Measurements from ENCODE around the gene DENND5A. TPM values are rescaled to one million over a fixed set of nuclear protein-coding genes. Genes with fewer than 3 reads are reported as not detected.
"Not testable (repeated sequence)": the region's sequence is repeated elsewhere in the genome, so short reads cannot be mapped to it uniquely, and the experiment has no call there.

The DENND5A gene
- total RNA-seq, 1 experiment from 2014 or later, result 58.0 TPM

DNA sequence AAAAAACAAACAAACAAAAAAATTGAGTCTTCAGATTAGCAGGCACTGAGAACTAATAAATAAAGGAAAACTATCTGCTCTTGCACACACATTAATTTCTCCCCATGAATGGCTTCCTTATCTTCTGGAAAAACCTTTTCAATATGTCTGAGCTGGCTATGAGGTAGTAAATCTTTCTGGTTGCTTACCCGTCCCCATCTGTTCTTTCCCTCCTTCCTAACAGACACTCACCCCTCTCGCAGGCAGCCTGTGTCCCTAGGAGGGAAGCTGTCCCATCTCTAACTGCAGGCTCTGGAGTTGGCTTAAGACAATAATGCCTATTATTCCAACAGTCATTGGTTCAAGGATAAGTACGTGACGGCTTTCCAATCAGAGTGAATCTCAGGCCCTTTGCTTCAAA lies 165.5 kb downstream of the DENND5A start:
- no peak for DNase-seq
- no peaks in the 10 kb centered on the region for H3K27me3 Mint-ChIP-seq (ENCODE audit: insufficient read depth, unreplicated experiment)
- TF ChIP-seq, protein P1, sequence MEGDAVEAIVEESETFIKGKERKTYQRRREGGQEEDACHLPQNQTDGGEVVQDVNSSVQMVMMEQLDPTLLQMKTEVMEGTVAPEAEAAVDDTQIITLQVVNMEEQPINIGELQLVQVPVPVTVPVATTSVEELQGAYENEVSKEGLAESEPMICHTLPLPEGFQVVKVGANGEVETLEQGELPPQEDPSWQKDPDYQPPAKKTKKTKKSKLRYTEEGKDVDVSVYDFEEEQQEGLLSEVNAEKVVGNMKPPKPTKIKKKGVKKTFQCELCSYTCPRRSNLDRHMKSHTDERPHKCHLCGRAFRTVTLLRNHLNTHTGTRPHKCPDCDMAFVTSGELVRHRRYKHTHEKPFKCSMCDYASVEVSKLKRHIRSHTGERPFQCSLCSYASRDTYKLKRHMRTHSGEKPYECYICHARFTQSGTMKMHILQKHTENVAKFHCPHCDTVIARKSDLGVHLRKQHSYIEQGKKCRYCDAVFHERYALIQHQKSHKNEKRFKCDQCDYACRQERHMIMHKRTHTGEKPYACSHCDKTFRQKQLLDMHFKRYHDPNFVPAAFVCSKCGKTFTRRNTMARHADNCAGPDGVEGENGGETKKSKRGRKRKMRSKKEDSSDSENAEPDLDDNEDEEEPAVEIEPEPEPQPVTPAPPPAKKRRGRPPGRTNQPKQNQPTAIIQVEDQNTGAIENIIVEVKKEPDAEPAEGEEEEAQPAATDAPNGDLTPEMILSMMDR (IDR thresholded peaks at IDR 0.05; ENCODE audit: insufficient read depth in 1 of 2, low read depth in 1 of 2, low read length in 1 of 2, severe bottlenecking in 1 of 2, unreplicated experiment in 1 of 2), result no peak

DNA sequence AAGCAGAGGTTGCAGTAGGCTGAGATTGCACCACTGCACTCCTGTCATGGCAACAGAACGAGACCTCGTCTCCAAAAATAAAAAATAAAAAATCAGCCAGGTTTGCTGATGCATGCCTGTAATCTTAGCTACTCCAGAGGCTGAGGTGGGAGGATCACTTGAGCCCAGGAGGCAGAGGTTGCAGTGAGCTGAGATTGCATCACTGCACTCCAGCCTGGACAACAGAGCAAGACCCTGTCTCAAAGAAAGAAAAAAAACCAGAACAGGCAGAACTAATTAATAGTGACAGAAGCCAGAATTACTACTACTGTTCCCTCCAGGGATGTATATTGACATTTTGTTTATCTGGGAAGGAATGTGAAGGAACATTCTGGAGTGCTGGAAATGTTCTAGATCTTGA lies 166.7 kb downstream of the DENND5A start:
- DNase-seq; BruUV-seq (replicated peaks); CTCF ChIA-PET; intact Hi-C loops (cut with micrococcal nuclease; ENCODE audit: unreplicated experiment); H3K27ac Mint-ChIP-seq (ENCODE audit: unreplicated experiment); H3K27me3 Mint-ChIP-seq (ENCODE audit: insufficient read depth, unreplicated experiment); H3K4me3 Mint-ChIP-seq (ENCODE audit: unreplicated experiment); H3K9me3 Mint-ChIP-seq (ENCODE audit: unreplicated experiment); H3K36me3 ChIP-seq (ENCODE audit: control insufficient read depth, insufficient read depth, low read length); H3K9me3 ChIP-seq; H3K27me3 ChIP-seq (replicated peaks; ENCODE audit: control insufficient read depth, insufficient read depth, low read length); H3K4me1 ChIP-seq; H3K4me3 ChIP-seq (ENCODE audit: low read depth, low read length); H3K4me1 Mint-ChIP-seq (ENCODE audit: low read depth, unreplicated experiment); POLR2A ChIA-PET; H3K36me3 Mint-ChIP-seq (ENCODE audit: insufficient read depth, unreplicated experiment): not testable (repeated sequence)

More for the DNA sequence above, 165.5 kb downstream of the DENND5A start:
- POLR2A ChIA-PET, result no interaction called here
- Mint-ChIP-seq H3K9me3 (ENCODE audit: unreplicated experiment) (no peaks in the 10 kb centered on the region), H3K4me3 (ENCODE audit: unreplicated experiment) (no peak overlapping the region), H3K27ac (ENCODE audit: unreplicated experiment) (no peak overlapping the region), H3K4me1 (ENCODE audit: low read depth, unreplicated experiment) (peaks cover 11% of the 10 kb centered on the region), H3K36me3 (ENCODE audit: insufficient read depth, unreplicated experiment) (no peaks in the 10 kb centered on the region)
- no TSS peak for BruUV-seq (replicated peaks)
- peaks cover 7% of the 10 kb centered on the region; the same call in 1 of the 2 replicates for H3K4me1 ChIP-seq
- no peaks in the 10 kb centered on the region for H3K27me3 ChIP-seq (replicated peaks; ENCODE audit: control insufficient read depth, insufficient read depth, low read length)
- CTCF ChIA-PET, result no interaction called here
- no peaks in the 10 kb centered on the region for H3K9me3 ChIP-seq
- no peaks in the 10 kb centered on the region for H3K36me3 ChIP-seq (ENCODE audit: control insufficient read depth, insufficient read depth, low read length)
- H3K4me3 ChIP-seq (ENCODE audit: low read depth, low read length), result no peak overlapping the region
- intact Hi-C loops (cut with micrococcal nuclease; ENCODE audit: unreplicated experiment), result no loop called here

DNA sequence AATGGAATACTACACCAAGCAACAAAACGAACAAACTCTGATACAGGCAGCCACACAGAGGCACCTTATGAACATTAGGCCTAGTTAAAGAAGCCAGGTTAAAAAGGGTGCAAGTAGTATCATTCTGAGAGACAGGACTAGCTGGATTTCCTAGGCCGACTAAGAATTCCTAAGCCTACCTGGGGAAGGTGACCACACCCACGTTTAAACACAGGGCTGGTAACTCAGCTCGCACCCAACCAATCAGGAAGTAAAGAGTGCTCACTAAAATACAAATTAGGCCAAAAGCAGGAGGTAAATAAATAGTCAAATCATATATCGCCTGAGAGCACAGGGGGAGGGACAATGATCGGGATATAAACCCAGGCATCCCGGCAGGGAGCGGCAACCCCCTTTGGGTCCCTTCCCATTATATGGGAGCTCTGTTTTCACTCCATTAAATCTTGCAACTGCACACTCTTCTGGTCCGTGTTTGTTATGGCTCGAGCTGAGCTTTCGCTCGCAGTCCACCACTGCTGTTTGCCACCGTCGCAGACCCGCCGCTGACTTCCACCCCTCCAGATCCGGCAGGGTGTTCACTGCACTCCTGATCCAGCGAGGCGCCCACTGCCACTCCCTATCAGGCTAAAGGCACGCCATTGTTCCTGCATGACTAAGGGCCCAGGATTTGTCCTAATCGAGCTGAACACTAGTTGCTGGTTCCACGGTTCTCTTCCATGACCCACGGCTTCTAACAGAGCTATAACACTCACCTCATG lies 167.8 kb downstream of the DENND5A start:
- H3K27me3 ChIP-seq (replicated peaks; ENCODE audit: control insufficient read depth, insufficient read depth, low read length); H3K36me3 ChIP-seq (ENCODE audit: control insufficient read depth, insufficient read depth, low read length); H3K4me3 ChIP-seq (ENCODE audit: low read depth, low read length); H3K9me3 Mint-ChIP-seq (ENCODE audit: unreplicated experiment); H3K4me1 ChIP-seq; H3K4me3 Mint-ChIP-seq (ENCODE audit: unreplicated experiment); intact Hi-C loops (cut with micrococcal nuclease; ENCODE audit: unreplicated experiment); H3K4me1 Mint-ChIP-seq (ENCODE audit: low read depth, unreplicated experiment); DNase-seq; H3K27me3 Mint-ChIP-seq (ENCODE audit: insufficient read depth, unreplicated experiment); H3K36me3 Mint-ChIP-seq (ENCODE audit: insufficient read depth, unreplicated experiment); BruUV-seq (replicated peaks); H3K9me3 ChIP-seq; POLR2A ChIA-PET; CTCF ChIA-PET; H3K27ac Mint-ChIP-seq (ENCODE audit: unreplicated experiment): not testable (repeated sequence)

DNA sequence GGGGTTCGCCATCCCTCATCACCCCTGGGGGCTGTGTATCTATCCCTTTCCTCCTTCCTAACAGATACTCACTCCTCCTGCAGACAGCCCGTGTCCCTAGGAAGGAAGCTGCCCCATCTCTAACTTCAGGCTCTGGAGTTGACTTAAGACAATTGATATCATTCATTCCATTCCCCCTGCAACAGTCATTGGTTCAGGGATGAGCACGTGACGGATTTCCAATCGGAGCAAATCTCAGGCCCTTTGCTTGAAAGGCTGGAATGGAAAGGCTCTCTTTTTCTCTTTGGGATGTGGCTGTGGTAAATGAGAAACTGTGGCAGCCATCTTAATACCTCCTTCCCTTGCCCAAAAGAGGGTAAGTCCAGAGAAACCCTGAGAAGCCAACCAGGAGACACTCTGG lies 168.7 kb downstream of the DENND5A start:
- POLR2A ChIA-PET, result no interaction called here
- no peaks in the 10 kb centered on the region for H3K36me3 ChIP-seq (ENCODE audit: control insufficient read depth, insufficient read depth, low read length)
- no TSS peak for BruUV-seq (replicated peaks)
- no peaks in the 10 kb centered on the region for H3K4me1 ChIP-seq
- no peaks in the 10 kb centered on the region for H3K9me3 Mint-ChIP-seq (ENCODE audit: unreplicated experiment)
- H3K27me3 ChIP-seq (replicated peaks; ENCODE audit: control insufficient read depth, insufficient read depth, low read length), result no peaks in the 10 kb centered on the region
- H3K4me1 Mint-ChIP-seq (ENCODE audit: low read depth, unreplicated experiment), result peaks cover 11% of the 10 kb centered on the region
- H3K36me3 Mint-ChIP-seq (ENCODE audit: insufficient read depth, unreplicated experiment), result no peaks in the 10 kb centered on the region
- H3K27me3 Mint-ChIP-seq (ENCODE audit: insufficient read depth, unreplicated experiment), result no peaks in the 10 kb centered on the region
- no peaks in the 10 kb centered on the region for H3K9me3 ChIP-seq
- no peak overlapping the region for H3K4me3 ChIP-seq (ENCODE audit: low read depth, low read length)
- TF ChIP-seq, protein P1 (IDR thresholded peaks at IDR 0.05; ENCODE audit: insufficient read depth in 1 of 2, low read depth in 1 of 2, low read length in 1 of 2, severe bottlenecking in 1 of 2, unreplicated experiment in 1 of 2), result no peak
- H3K27ac Mint-ChIP-seq (ENCODE audit: unreplicated experiment), result no peak overlapping the region
- DNase-seq, result no peak
- CTCF ChIA-PET, result interaction anchor here (1.9 kb wide), 1 partner anchor 81 kb away, joined by 9 read pairs; no protein-coding TSS in a partner anchor
- no peak overlapping the region for H3K4me3 Mint-ChIP-seq (ENCODE audit: unreplicated experiment)
- intact Hi-C loops (cut with micrococcal nuclease; ENCODE audit: unreplicated experiment), result no loop called here

All from Caco-2 (cell line).